ENCODE data around the gene TMEM190. TPM values are rescaled to one million over a fixed set of nuclear protein-coding genes. Genes with fewer than 3 reads are reported as not detected.

Gene TMEM190
- total and polyA plus RNA-seq, 9 of the 15 experiments (the other 6 are each of a cell fraction or from before 2014, with no cell fraction given), result not detected

- TF ChIP-seq TEAD4 (IDR thresholded peaks at IDR 0.05; ENCODE audit: low read length) (no peak), TEAD4 (CRISPR knock-in tag; IDR thresholded peaks at IDR 0.05; ENCODE audit: borderline replicate concordance) (peak; percentile 29; the same call in 1 of the 2 replicates), KAT7 (CRISPR knock-in tag; IDR thresholded peaks at IDR 0.05; ENCODE audit: borderline replicate concordance) (peak; percentile 83; the same call in 1 of the 2 replicates), GTF2E2 (tag; IDR thresholded peaks at IDR 0.05) (0 out of 2 replicates have a peak, but pooled peaks have one; percentile 70), ZBTB2 (IDR thresholded peaks at IDR 0.05) (0 out of 2 replicates have a peak, but pooled peaks have one; percentile 21), FOXA3 (CRISPR knock-in tag; conservative IDR thresholded peaks at IDR 0.05 in 1 of 2, IDR thresholded peaks at IDR 0.05 in 1 of 2) (peak in 1 of 2 experiments; percentile 76; a peak in 1 of 4 replicates), ARID1B (IDR thresholded peaks at IDR 0.05) (0 out of 2 replicates have a peak, but pooled peaks have one; percentile 12)
- TF ChIP-seq, protein P1, sequence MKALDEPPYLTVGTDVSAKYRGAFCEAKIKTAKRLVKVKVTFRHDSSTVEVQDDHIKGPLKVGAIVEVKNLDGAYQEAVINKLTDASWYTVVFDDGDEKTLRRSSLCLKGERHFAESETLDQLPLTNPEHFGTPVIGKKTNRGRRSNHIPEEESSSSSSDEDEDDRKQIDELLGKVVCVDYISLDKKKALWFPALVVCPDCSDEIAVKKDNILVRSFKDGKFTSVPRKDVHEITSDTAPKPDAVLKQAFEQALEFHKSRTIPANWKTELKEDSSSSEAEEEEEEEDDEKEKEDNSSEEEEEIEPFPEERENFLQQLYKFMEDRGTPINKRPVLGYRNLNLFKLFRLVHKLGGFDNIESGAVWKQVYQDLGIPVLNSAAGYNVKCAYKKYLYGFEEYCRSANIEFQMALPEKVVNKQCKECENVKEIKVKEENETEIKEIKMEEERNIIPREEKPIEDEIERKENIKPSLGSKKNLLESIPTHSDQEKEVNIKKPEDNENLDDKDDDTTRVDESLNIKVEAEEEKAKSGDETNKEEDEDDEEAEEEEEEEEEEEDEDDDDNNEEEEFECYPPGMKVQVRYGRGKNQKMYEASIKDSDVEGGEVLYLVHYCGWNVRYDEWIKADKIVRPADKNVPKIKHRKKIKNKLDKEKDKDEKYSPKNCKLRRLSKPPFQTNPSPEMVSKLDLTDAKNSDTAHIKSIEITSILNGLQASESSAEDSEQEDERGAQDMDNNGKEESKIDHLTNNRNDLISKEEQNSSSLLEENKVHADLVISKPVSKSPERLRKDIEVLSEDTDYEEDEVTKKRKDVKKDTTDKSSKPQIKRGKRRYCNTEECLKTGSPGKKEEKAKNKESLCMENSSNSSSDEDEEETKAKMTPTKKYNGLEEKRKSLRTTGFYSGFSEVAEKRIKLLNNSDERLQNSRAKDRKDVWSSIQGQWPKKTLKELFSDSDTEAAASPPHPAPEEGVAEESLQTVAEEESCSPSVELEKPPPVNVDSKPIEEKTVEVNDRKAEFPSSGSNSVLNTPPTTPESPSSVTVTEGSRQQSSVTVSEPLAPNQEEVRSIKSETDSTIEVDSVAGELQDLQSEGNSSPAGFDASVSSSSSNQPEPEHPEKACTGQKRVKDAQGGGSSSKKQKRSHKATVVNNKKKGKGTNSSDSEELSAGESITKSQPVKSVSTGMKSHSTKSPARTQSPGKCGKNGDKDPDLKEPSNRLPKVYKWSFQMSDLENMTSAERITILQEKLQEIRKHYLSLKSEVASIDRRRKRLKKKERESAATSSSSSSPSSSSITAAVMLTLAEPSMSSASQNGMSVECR (CRISPR knock-in tag; IDR thresholded peaks at IDR 0.05), result peak; percentile 71; the same call in 1 of the 2 replicates
- TF ChIP-seq, protein P2, sequence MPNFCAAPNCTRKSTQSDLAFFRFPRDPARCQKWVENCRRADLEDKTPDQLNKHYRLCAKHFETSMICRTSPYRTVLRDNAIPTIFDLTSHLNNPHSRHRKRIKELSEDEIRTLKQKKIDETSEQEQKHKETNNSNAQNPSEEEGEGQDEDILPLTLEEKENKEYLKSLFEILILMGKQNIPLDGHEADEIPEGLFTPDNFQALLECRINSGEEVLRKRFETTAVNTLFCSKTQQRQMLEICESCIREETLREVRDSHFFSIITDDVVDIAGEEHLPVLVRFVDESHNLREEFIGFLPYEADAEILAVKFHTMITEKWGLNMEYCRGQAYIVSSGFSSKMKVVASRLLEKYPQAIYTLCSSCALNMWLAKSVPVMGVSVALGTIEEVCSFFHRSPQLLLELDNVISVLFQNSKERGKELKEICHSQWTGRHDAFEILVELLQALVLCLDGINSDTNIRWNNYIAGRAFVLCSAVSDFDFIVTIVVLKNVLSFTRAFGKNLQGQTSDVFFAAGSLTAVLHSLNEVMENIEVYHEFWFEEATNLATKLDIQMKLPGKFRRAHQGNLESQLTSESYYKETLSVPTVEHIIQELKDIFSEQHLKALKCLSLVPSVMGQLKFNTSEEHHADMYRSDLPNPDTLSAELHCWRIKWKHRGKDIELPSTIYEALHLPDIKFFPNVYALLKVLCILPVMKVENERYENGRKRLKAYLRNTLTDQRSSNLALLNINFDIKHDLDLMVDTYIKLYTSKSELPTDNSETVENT (CRISPR knock-in tag; IDR thresholded peaks at IDR 0.05), result 0 out of 2 replicates have a peak, but pooled peaks have one; percentile 63
- TF ChIP-seq, protein P3, sequence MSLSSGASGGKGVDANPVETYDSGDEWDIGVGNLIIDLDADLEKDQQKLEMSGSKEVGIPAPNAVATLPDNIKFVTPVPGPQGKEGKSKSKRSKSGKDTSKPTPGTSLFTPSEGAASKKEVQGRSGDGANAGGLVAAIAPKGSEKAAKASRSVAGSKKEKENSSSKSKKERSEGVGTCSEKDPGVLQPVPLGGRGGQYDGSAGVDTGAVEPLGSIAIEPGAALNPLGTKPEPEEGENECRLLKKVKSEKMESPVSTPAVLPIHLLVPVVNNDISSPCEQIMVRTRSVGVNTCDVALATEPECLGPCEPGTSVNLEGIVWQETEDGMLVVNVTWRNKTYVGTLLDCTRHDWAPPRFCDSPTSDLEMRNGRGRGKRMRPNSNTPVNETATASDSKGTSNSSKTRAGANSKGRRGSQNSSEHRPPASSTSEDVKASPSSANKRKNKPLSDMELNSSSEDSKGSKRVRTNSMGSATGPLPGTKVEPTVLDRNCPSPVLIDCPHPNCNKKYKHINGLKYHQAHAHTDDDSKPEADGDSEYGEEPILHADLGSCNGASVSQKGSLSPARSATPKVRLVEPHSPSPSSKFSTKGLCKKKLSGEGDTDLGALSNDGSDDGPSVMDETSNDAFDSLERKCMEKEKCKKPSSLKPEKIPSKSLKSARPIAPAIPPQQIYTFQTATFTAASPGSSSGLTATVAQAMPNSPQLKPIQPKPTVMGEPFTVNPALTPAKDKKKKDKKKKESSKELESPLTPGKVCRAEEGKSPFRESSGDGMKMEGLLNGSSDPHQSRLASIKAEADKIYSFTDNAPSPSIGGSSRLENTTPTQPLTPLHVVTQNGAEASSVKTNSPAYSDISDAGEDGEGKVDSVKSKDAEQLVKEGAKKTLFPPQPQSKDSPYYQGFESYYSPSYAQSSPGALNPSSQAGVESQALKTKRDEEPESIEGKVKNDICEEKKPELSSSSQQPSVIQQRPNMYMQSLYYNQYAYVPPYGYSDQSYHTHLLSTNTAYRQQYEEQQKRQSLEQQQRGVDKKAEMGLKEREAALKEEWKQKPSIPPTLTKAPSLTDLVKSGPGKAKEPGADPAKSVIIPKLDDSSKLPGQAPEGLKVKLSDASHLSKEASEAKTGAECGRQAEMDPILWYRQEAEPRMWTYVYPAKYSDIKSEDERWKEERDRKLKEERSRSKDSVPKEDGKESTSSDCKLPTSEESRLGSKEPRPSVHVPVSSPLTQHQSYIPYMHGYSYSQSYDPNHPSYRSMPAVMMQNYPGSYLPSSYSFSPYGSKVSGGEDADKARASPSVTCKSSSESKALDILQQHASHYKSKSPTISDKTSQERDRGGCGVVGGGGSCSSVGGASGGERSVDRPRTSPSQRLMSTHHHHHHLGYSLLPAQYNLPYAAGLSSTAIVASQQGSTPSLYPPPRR (CRISPR knock-in tag; IDR thresholded peaks at IDR 0.05; ENCODE audit: borderline replicate concordance), result no peak
Measured at GRCh38 chr19:55339889-55340783, 36.5 kb upstream of the TMEM190 start (continued).

All from K562 (cell line).